Measurements from ENCODE around the gene MED12.

DNA sequence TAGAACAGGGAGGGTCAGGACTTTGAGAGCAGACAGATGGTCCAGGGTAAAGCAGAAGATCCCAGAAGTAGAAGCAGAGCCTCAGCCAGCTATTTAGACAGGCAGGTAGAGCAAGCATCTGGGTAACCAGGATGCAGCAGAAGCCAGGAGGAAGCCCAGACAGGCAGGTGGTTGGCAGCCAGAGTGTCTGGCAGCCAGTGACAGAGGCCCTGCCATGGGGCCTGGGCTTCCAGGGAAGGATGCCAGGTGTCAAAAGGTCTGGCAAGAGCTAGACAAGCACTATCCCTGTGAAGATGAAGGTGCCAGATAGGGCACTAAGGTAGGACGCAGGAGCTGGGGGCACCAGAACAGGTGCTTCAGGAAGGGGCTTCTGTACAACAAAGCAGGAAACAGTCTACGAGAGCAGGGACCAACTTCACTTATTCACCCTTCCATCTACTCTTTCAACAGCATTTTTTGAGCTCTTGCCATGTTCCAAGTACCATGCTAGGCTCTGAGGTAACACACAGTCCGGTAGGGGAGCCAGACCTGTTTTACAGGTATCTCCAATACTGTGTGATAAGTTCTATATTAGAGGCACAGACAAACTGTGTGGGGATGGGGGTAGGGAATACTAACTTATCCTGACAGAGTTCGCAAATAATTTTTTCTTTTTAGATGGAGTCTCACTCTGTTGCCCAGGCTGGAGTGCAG lies 66.6 kb downstream of the MED12 start:
- TF ChIP-seq, protein P1, sequence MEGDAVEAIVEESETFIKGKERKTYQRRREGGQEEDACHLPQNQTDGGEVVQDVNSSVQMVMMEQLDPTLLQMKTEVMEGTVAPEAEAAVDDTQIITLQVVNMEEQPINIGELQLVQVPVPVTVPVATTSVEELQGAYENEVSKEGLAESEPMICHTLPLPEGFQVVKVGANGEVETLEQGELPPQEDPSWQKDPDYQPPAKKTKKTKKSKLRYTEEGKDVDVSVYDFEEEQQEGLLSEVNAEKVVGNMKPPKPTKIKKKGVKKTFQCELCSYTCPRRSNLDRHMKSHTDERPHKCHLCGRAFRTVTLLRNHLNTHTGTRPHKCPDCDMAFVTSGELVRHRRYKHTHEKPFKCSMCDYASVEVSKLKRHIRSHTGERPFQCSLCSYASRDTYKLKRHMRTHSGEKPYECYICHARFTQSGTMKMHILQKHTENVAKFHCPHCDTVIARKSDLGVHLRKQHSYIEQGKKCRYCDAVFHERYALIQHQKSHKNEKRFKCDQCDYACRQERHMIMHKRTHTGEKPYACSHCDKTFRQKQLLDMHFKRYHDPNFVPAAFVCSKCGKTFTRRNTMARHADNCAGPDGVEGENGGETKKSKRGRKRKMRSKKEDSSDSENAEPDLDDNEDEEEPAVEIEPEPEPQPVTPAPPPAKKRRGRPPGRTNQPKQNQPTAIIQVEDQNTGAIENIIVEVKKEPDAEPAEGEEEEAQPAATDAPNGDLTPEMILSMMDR (tag by site-specific recombination; IDR thresholded peaks at IDR 0.05) = no peak
- TF ChIP-seq ZNF302 (tag by site-specific recombination; IDR thresholded peaks at IDR 0.05; ENCODE audit: low read depth) = no peak
- no peak for TF ChIP-seq REST (tag by site-specific recombination; IDR thresholded peaks at IDR 0.05)
- TF ChIP-seq ZNF366 (tag by site-specific recombination; conservative IDR thresholded peaks at IDR 0.05) = no peak
- no peak for TF ChIP-seq ZNF26 (tag by site-specific recombination; IDR thresholded peaks at IDR 0.05)
- TF ChIP-seq ZNF621 (tag by site-specific recombination; IDR thresholded peaks at IDR 0.05) = no peak
- no peak for TF ChIP-seq ZNF174 (tag by site-specific recombination; IDR thresholded peaks at IDR 0.05)
- no peak for TF ChIP-seq AEBP2 (tag by site-specific recombination; IDR thresholded peaks at IDR 0.05; ENCODE audit: borderline replicate concordance)
- no peak for TF ChIP-seq ZNF23 (tag by site-specific recombination; IDR thresholded peaks at IDR 0.05; ENCODE audit: borderline replicate concordance)
- TF ChIP-seq ZNF354C (tag by site-specific recombination; IDR thresholded peaks at IDR 0.05; ENCODE audit: borderline replicate concordance, low read depth) = no peak
- TF ChIP-seq HOXC10 (CRISPR knock-in tag; IDR thresholded peaks at IDR 0.05) = no peak
